IMR-90 (cell line): ENCODE data around the gene BCL2L12. TPM values are rescaled to one million over a fixed set of nuclear protein-coding genes. Genes with fewer than 3 reads are reported as not detected.

ENCODE experiments used
- ATAC-seq: fragments of 200-7000 bp; cut with Tn5 transposase; 2 replicates; pipeline ENCODE4 v1.9.1; 2020; ENCODE audit warnings: low read depth, mild to moderate bottlenecking, moderate library complexity
- BruUV-seq: library from RNA; stranded (reverse); fragments of 400-500 nt; replicated peaks from 2 replicates; lab custom pipeline; 2021; lab: Mats Ljungman, UMichigan
- CTCF ChIA-PET: fragments of 300-600 bp; formaldehyde crosslinking; extraction: SDS; loops from one replicate; lab custom pipeline; 2021; ENCODE audit warnings: antibody characterized with exemption; lab: Yijun Ruan, JAX
- POLR2A ChIA-PET: fragments of 300-600 bp; sonication (Branson Sonifier 250); formaldehyde crosslinking; loops from one replicate; lab custom pipeline; 2022; ENCODE audit warnings: antibody characterized with exemption; ENCODE audit not compliant: unreplicated experiment; lab: Charles Lee
- DNase-seq: peaks from one replicate; pipeline ENCODE4 v3.0.0; 2013
- H2AFZ ChIP-seq: replicated peaks from 2 replicates; pipeline ENCODE3; 2013; ENCODE audit warnings: low read length, mild to moderate bottlenecking; ENCODE audit not compliant: poor library complexity
- H2AK5ac ChIP-seq: 2 replicates; pipeline ENCODE4 v1.6.1; 2013; ENCODE audit warnings: low read depth, low read length, inconsistent platforms
- H2AK9ac ChIP-seq: replicated peaks from 2 replicates; pipeline ENCODE3; 2013; ENCODE audit warnings: mild to moderate bottlenecking, low read depth, low read length, moderate library complexity; ENCODE audit not compliant: poor library complexity
- H2BK120ac ChIP-seq: 2 replicates; pipeline ENCODE4 v1.6.1; 2013; ENCODE audit warnings: low read depth, low read length, inconsistent platforms
- H2BK15ac ChIP-seq: 3 replicates; pipeline ENCODE4 v1.6.1; 2013; ENCODE audit warnings: low read depth, low read length, inconsistent platforms
- H2BK20ac ChIP-seq: 2 replicates; pipeline ENCODE4 v1.6.1; 2013; ENCODE audit warnings: low read depth, mild to moderate bottlenecking, inconsistent platforms, low read length, moderate library complexity
- H2BK5ac ChIP-seq: 2 replicates; pipeline ENCODE4 v1.6.1; 2013; ENCODE audit warnings: mild to moderate bottlenecking, low read depth, low read length, inconsistent platforms; ENCODE audit not compliant: poor library complexity, severe bottlenecking
- H3K14ac ChIP-seq: replicated peaks from 2 replicates; pipeline ENCODE4 v1.6.1; 2013; ENCODE audit warnings: low read depth, low read length, inconsistent platforms
- H3K18ac ChIP-seq: 2 replicates; pipeline ENCODE4 v1.6.1; 2013; ENCODE audit warnings: low read depth, low read length, control low read depth
- H3K23ac ChIP-seq: 2 replicates; pipeline ENCODE4 v1.6.1; 2013; ENCODE audit warnings: low read depth, low read length, inconsistent platforms
- H3K27ac ChIP-seq: 2 replicates; pipeline ENCODE4 v1.5.1; 2013; ENCODE audit warnings: mild to moderate bottlenecking, control low read depth, low read length; ENCODE audit not compliant: insufficient read depth
- H3K27me3 ChIP-seq: 2 replicates; pipeline ENCODE4 v1.6.1; 2013; ENCODE audit warnings: low read length; ENCODE audit not compliant: control insufficient read depth, insufficient read depth
- H3K36me3 ChIP-seq: 2 replicates; pipeline ENCODE4 v1.6.1; 2013; ENCODE audit warnings: low read length, mixed read lengths; ENCODE audit not compliant: control insufficient read depth, insufficient read depth
- H3K4ac ChIP-seq: 2 replicates; pipeline ENCODE4 v1.6.1; 2013; ENCODE audit warnings: low read depth, low read length, inconsistent platforms
- H3K4me1 ChIP-seq: 2 replicates; pipeline ENCODE4 v1.6.1; 2013; ENCODE audit warnings: low read length, mixed read lengths; ENCODE audit not compliant: control insufficient read depth, insufficient read depth
- H3K4me2 ChIP-seq: 2 replicates; pipeline ENCODE4 v1.6.1; 2013; ENCODE audit warnings: low read depth, mild to moderate bottlenecking, control low read depth, low read length, moderate library complexity
- H3K4me3 ChIP-seq: 2 replicates; pipeline ENCODE4 v1.5.1; 2013; ENCODE audit warnings: low read depth, mild to moderate bottlenecking, control low read depth, low read length, moderate library complexity; ENCODE audit not compliant: insufficient read depth
- H3K56ac ChIP-seq: 2 replicates; pipeline ENCODE4 v1.6.1; 2013; ENCODE audit warnings: low read length, inconsistent platforms; ENCODE audit not compliant: insufficient read depth; ENCODE audit errors: extremely low read depth
- H3K79me1 ChIP-seq, 2 experiments: 2 replicates each; pipeline ENCODE4 v1.6.1; 2013; ENCODE audit warnings: low read length in 2 of 2, inconsistent platforms in 1 of 2, low read depth in 1 of 2
- H3K9ac ChIP-seq: 2 replicates; pipeline ENCODE4 v1.6.1; 2013; ENCODE audit warnings: low read depth, low read length, control low read depth
- H3K9me1 ChIP-seq: 2 replicates; pipeline ENCODE4 v1.6.1; 2013; ENCODE audit warnings: low read length, inconsistent platforms; ENCODE audit not compliant: insufficient read depth
- H3K9me3 ChIP-seq: 2 replicates; pipeline ENCODE4 v1.6.1; 2013; ENCODE audit warnings: low read length; ENCODE audit not compliant: control insufficient read depth, insufficient read depth
- H4K20me1 ChIP-seq: 2 replicates; pipeline ENCODE4 v1.6.1; 2013; ENCODE audit warnings: low read length, inconsistent platforms; ENCODE audit not compliant: insufficient read depth
- H4K5ac ChIP-seq: 2 replicates; pipeline ENCODE4 v1.6.1; 2013; ENCODE audit warnings: mild to moderate bottlenecking, low read depth, low read length, control low read depth
- H4K8ac ChIP-seq, 2 experiments: 2 replicates each; pipeline ENCODE4 v1.6.1; 2013; ENCODE audit warnings: low read depth in 2 of 2, low read length in 2 of 2, control low read depth in 1 of 2, inconsistent platforms in 1 of 2
- H4K91ac ChIP-seq: 2 replicates; pipeline ENCODE4 v1.6.1; 2013; ENCODE audit warnings: low read depth, low read length, inconsistent platforms; ENCODE audit not compliant: insufficient read depth
- BHLHE40 ChIP-seq: fragments of 150-350 bp; IDR thresholded peaks from 2 replicates; pipeline ENCODE4 v1.6.1; 2016; ENCODE audit warnings: mild to moderate bottlenecking, low read depth, low read length
- CEBPB ChIP-seq: IDR thresholded peaks from 2 replicates; pipeline ENCODE4 v1.6.1; 2012; ENCODE audit warnings: low read depth, low read length, improper control_type of control experiment
- CHD1 ChIP-seq: IDR thresholded peaks from 2 replicates; pipeline ENCODE4 v1.6.1; 2012; ENCODE audit warnings: low read depth, low read length, improper control_type of control experiment
- FOS ChIP-seq: fragments of 150-350 bp; IDR thresholded peaks from 2 replicates; pipeline ENCODE4 v1.6.1; 2016; ENCODE audit warnings: low read depth, low read length
- MAFK ChIP-seq: IDR thresholded peaks from 2 replicates; pipeline ENCODE4 v1.6.1; 2012; ENCODE audit warnings: low read depth, low read length, improper control_type of control experiment
- MAZ ChIP-seq: IDR thresholded peaks from 2 replicates; pipeline ENCODE4 v1.6.1; 2012; ENCODE audit warnings: low read depth, mild to moderate bottlenecking, low read length, improper control_type of control experiment, moderate library complexity, borderline replicate concordance
- MXI1 ChIP-seq: IDR thresholded peaks from 2 replicates; pipeline ENCODE4 v1.6.1; 2012; ENCODE audit warnings: low read depth, mild to moderate bottlenecking, low read length, moderate library complexity, borderline replicate concordance
- NFE2L2 ChIP-seq: fragments of 150-350 bp; IDR thresholded peaks from 2 replicates; pipeline ENCODE4 v1.6.1; 2016; ENCODE audit warnings: low read depth, mild to moderate bottlenecking, low read length
- POLR2A ChIP-seq: IDR thresholded peaks from 2 replicates; pipeline ENCODE4 v1.6.1; 2012; ENCODE audit warnings: mild to moderate bottlenecking, low read depth, low read length
- RAD21 ChIP-seq: IDR thresholded peaks from 2 replicates; pipeline ENCODE4 v1.6.1; 2012; ENCODE audit warnings: low read length, improper control_type of control experiment
- RCOR1 ChIP-seq: IDR thresholded peaks from 2 replicates; pipeline ENCODE4 v1.6.1; 2012; ENCODE audit warnings: mild to moderate bottlenecking, low read length, improper control_type of control experiment; ENCODE audit not compliant: insufficient replicate concordance
- RFX5 ChIP-seq: IDR thresholded peaks from 2 replicates; pipeline ENCODE4 v1.8.0; 2012; ENCODE audit warnings: low read depth, mild to moderate bottlenecking, low read length, moderate library complexity
- SMC3 ChIP-seq: fragments of 150-350 bp; IDR thresholded peaks from 2 replicates; pipeline ENCODE4 v1.6.1; 2016; ENCODE audit warnings: low read depth, mild to moderate bottlenecking, antibody characterized with exemption, low read length, moderate library complexity
- WGBS, 2 experiments: methylation state at CpG; one replicate each; pipeline versions ENCODE4 v1.1.5 to v1.1.7; 2013; ENCODE audit warnings: missing lambda C conversion rate in 2 of 2; ENCODE audit not compliant: insufficient read length in 1 of 2; ENCODE audit errors: extremely low coverage in 2 of 2; 5-methylcytosine and 5-hydroxymethylcytosine counted together
- dilution Hi-C: fragments of 300-500 bp; cut with HindIII; formaldehyde crosslinking; loops from one replicate; pipeline ENCODE4 v1.14.3; 2018; ENCODE audit warnings: low sequenced_read_pairs; ENCODE audit not compliant: unreplicated experiment
- in situ Hi-C: fragments of 300-500 bp; cut with MboI; formaldehyde crosslinking; loops from 3 replicates; pipeline ENCODE4 v1.14.3; 2019; ENCODE audit warnings: low sequenced_read_pairs, inconsistent platforms, mixed read lengths
- intact Hi-C: fragments of 100-400 bp; cut with micrococcal nuclease; formaldehyde crosslinking; loops from 2 replicates; pipeline ENCODE4 v1.10.0; 2022
- polyA plus RNA-seq, 3 experiments: library from polyadenylated mRNA; depleted of rRNA; stranded (reverse); fragments of >200 nt; gene quantifications; 2 replicates each; pipeline ENCODE4 v1.2.3, GENCODE V29; 2012; ENCODE audit warnings: low replicate concordance in 1 of 3
- total RNA-seq: library from RNA; depleted of rRNA; stranded (reverse); fragments of >200 nt; gene quantifications from 2 replicates; pipeline ENCODE4 v1.2.3, GENCODE V29; 2012
- TF ChIP-seq, protein P1 (sequence below): conservative IDR thresholded peaks from 2 replicates; pipeline ENCODE4 v1.5.1; 2012; ENCODE audit warnings: mild to moderate bottlenecking, low read depth, low read length, improper control_type of control experiment
- TF ChIP-seq, protein P2 (sequence below): fragments of 150-350 bp; IDR thresholded peaks from 2 replicates; pipeline ENCODE4 v1.6.1; 2017; ENCODE audit warnings: mild to moderate bottlenecking, antibody characterized with exemption, low read length, low read depth
- TF ChIP-seq, protein P3 (sequence below): fragments of 150-350 bp; IDR thresholded peaks from 2 replicates; pipeline ENCODE4 v1.6.1; 2016; ENCODE audit warnings: low read depth, mild to moderate bottlenecking, low read length, moderate library complexity, borderline replicate concordance

The BCL2L12 gene
- total and polyA plus RNA-seq, 2 of the 4 experiments (the other 2 are of a cell fraction) = 3.9 to 32.6 TPM

DNA sequence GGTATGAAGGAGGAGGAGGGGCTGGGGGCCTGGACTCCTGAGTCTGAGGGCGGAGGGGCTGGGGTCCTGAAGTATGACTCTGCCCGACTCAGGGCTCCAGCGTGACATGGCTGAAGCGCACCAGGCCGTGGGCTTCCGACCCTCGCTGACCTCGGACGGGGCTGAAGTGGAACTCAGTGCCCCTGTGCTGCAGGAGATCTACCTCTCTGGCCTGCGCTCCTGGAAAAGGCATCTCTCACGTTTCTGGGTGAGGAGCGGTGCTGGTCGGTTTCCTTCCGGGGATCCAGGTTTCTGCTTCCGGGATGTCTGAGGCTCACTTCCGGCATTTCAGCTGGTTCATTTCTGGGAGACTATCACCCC, 26.4 kb downstream of the BCL2L12 start:
- intact Hi-C loops = loop anchor here (5.0 kb wide), 1 partner anchor 110 kb away; no protein-coding TSS in a partner anchor
- H3K27me3 ChIP-seq = no peaks in the 10 kb centered on the region
- no peak overlapping the region for H3K18ac ChIP-seq
- TF ChIP-seq, protein P1, sequence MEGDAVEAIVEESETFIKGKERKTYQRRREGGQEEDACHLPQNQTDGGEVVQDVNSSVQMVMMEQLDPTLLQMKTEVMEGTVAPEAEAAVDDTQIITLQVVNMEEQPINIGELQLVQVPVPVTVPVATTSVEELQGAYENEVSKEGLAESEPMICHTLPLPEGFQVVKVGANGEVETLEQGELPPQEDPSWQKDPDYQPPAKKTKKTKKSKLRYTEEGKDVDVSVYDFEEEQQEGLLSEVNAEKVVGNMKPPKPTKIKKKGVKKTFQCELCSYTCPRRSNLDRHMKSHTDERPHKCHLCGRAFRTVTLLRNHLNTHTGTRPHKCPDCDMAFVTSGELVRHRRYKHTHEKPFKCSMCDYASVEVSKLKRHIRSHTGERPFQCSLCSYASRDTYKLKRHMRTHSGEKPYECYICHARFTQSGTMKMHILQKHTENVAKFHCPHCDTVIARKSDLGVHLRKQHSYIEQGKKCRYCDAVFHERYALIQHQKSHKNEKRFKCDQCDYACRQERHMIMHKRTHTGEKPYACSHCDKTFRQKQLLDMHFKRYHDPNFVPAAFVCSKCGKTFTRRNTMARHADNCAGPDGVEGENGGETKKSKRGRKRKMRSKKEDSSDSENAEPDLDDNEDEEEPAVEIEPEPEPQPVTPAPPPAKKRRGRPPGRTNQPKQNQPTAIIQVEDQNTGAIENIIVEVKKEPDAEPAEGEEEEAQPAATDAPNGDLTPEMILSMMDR = no peak
- TF ChIP-seq MXI1 = no peak
- no peak for TF ChIP-seq RFX5
- TF ChIP-seq SMC3 = no peak
- TF ChIP-seq MAFK = no peak
- TF ChIP-seq, protein P2, sequence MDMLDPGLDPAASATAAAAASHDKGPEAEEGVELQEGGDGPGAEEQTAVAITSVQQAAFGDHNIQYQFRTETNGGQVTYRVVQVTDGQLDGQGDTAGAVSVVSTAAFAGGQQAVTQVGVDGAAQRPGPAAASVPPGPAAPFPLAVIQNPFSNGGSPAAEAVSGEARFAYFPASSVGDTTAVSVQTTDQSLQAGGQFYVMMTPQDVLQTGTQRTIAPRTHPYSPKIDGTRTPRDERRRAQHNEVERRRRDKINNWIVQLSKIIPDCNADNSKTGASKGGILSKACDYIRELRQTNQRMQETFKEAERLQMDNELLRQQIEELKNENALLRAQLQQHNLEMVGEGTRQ = no peak
- TF ChIP-seq POLR2A = no peak
- TF ChIP-seq RCOR1 = no peak
- TF ChIP-seq BHLHE40 = no peak
- TF ChIP-seq CEBPB = no peak
- TF ChIP-seq, protein P3, sequence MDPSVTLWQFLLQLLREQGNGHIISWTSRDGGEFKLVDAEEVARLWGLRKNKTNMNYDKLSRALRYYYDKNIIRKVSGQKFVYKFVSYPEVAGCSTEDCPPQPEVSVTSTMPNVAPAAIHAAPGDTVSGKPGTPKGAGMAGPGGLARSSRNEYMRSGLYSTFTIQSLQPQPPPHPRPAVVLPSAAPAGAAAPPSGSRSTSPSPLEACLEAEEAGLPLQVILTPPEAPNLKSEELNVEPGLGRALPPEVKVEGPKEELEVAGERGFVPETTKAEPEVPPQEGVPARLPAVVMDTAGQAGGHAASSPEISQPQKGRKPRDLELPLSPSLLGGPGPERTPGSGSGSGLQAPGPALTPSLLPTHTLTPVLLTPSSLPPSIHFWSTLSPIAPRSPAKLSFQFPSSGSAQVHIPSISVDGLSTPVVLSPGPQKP = no peak
- TF ChIP-seq FOS = no peak
- TF ChIP-seq NFE2L2 = no peak
- TF ChIP-seq MAZ = no peak
- TF ChIP-seq RAD21 = no peak
- no peak for TF ChIP-seq CHD1
- dilution Hi-C loops = no loop called here
- peaks cover 9% of the 10 kb centered on the region for H3K4me1 ChIP-seq
- peaks cover 6 to 36% of the 10 kb centered on the region in 2 experiments; a peak in 3 of 4 replicates for H3K79me1 ChIP-seq
- no peak overlapping the region for H2BK5ac ChIP-seq
- H4K20me1 ChIP-seq = peaks cover 11% of the 10 kb centered on the region
- H2AFZ ChIP-seq = peak overlapping the region; percentile 78
- no peak for DNase-seq
- H3K9ac ChIP-seq = no peak overlapping the region
- peak overlapping the region; percentile 74 to 98; a peak in 3 of 4 replicates for H4K8ac ChIP-seq
- peaks cover 6% of the 10 kb centered on the region; the same call in 1 of the 2 replicates for H3K9me1 ChIP-seq
- 68% methylated on average over 15 of the region's 16 CpGs; no CpG with 5 or more reads in 1 of the 2 experiments for whole genome bisulfite sequencing, 2 experiments
- H2BK20ac ChIP-seq = no peak overlapping the region
- no peak overlapping the region; the same call in 1 of the 2 replicates for H3K4me2 ChIP-seq
- peak overlapping the region; percentile 61; the same call in 1 of the 2 replicates for H3K4ac ChIP-seq
- peak overlapping the region; percentile 29; the same call in 1 of the 2 replicates for H4K91ac ChIP-seq
- ChIA-PET CTCF (no interaction called here), POLR2A (no interaction called here)
- no peak overlapping the region for H3K23ac ChIP-seq
- H3K27ac ChIP-seq = no peak overlapping the region
- peak overlapping the region; percentile 82; the same call in 1 of the 2 replicates for H2AK5ac ChIP-seq
- no peak overlapping the region for H3K56ac ChIP-seq
- peak overlapping the region; percentile 78 for H2AK9ac ChIP-seq
- in situ Hi-C loops = no loop called here
- H2BK120ac ChIP-seq = no peak overlapping the region
- ATAC-seq = no peak
- no peak overlapping the region for H3K4me3 ChIP-seq
- no TSS peak for BruUV-seq
- peak overlapping the region; percentile 53; the same call in 1 of the 2 replicates for H4K5ac ChIP-seq
- no peak overlapping the region; the same call in 1 of the 2 replicates for H3K14ac ChIP-seq
- no peaks in the 10 kb centered on the region for H3K9me3 ChIP-seq
- peaks cover 14% of the 10 kb centered on the region; the same call in 1 of the 2 replicates for H3K36me3 ChIP-seq
- no peak overlapping the region for H2BK15ac ChIP-seq
